BLaER1 treated with 17β-estradiol and CSF1 and Interleukin-3, amounts not matched to agents 10 nM and 100 nM (cell line): Measurements from ENCODE around the gene DOCK9.

Experiments
- H3K27ac ChIP-seq, 11 experiments: shearing (Covaris generic); formaldehyde crosslinking; 2 replicates each; pipeline ENCODE4 v1.8.1; 2022
- H3K27me3 ChIP-seq, 11 experiments: shearing (Covaris generic); formaldehyde crosslinking; 2 replicates each; pipeline ENCODE4 v1.8.1; 2022
- H3K36me3 ChIP-seq, 11 experiments: shearing (Covaris generic); formaldehyde crosslinking; 2 replicates each; pipeline ENCODE4 v1.8.1; 2022
- H3K4me1 ChIP-seq, 10 experiments: shearing (Covaris generic); formaldehyde crosslinking; 2 replicates each; pipeline ENCODE4 v1.8.1; 2022
- H3K4me2 ChIP-seq, 11 experiments: shearing (Covaris generic); formaldehyde crosslinking; 2 replicates each; pipeline ENCODE4 v1.8.1; 2022
- H3K4me3 ChIP-seq, 10 experiments: shearing (Covaris generic); formaldehyde crosslinking; 2 replicates each; pipeline ENCODE4 v1.8.1; 2022
- H3K9ac ChIP-seq, 11 experiments: shearing (Covaris generic); formaldehyde crosslinking; 2 replicates each; pipeline ENCODE4 v1.8.1; 2022
- H3K9me3 ChIP-seq, 11 experiments: shearing (Covaris generic); formaldehyde crosslinking; replicated peaks in 1 of 11; 2 replicates each; pipeline ENCODE4 v1.8.1; 2022
- H4K20me1 ChIP-seq, 11 experiments: shearing (Covaris generic); formaldehyde crosslinking; 2 replicates each; pipeline ENCODE4 v1.8.1; 2022
- Cebpa-rat ChIP-seq, 11 experiments: shearing (Covaris generic); IDR thresholded peaks; 2 replicates each; pipeline ENCODE4 v1.8.1; 2022

The DOCK9 gene

DNA sequence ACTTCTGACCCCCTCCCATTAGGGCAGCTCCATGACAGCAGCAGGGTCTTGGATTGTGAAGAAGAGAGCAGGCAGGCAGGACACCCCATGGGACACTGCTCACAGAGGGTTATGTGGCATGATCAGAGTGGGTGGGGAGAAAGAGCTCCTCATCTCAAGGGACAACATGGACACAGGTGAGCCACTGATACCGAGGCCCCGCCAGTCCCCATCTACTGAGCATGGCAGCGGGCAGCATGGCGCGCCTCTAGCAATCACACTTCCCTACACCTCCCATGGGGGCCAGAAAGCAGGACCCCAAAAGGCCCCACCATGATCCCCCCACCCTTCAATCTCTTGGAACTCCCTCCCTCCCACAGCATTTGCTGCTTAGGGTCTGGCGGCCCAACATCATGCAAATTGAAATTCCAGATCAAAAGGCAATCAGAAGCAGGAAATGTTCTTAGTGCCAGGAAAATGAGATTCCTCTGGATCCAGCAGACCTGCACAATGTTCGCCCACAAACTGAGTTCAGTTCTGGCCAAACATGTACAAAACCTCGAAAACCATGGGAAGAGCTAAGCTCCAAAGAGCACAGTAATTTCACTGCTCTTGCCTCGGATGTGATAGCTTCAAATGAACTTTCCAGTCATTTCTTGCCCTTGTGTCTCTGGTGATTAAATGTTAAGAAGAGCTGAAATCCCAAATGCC, 14.8 kb downstream of the DOCK9 start:
- H3K4me1 ChIP-seq, result peaks cover 0 to 12% (median 7%) of the 10 kb centered on the region in 10 experiments; a peak in 13 of 20 replicates
- peak overlapping the region in 6 of 11 experiments; percentile 22 to 64 (median 37); a peak in 10 of 22 replicates for H3K4me2 ChIP-seq

DNA sequence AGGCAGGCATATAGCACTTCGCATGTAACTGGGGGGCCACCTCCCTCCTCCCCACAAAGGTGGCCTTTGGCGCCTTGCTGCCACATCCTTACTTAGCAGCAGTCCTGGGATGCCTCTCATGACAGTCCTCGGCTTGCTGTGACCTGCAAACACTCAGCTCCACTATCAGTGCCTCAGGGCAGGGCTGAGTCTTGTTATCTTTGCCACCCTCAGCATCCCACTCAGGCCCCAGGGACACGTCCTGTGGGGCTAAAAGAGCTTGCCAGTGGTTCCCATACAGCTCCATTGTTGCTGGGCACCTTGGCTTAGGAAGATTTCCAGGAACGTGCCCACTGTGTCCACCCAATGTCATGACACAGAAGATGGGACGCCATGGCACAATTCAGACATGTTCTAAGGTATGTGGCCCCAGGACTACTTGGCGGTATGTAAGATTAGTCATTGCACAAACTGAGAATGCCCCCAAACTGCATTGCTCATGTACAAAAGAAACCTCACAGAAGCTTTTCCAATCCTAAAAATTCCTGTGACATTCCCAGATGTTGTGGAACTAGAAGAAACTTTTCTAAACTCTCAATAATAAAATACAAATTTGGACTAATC, 16.3 kb downstream of the DOCK9 start:
- Histone ChIP-seq H3K4me2 (no peak overlapping the region), H3K27me3 (no peaks in the 10 kb centered on the region), H4K20me1 (peaks cover 0 to 7% (median 0%) of the 10 kb centered on the region in 11 experiments; a peak in 2 of 22 replicates), H3K36me3 (no peaks in the 10 kb centered on the region), H3K27ac (no peak overlapping the region), H3K4me3 (no peak overlapping the region), H3K9me3 (no peaks in the 10 kb centered on the region), H3K9ac (no peak overlapping the region), H3K4me1 (peaks cover 0 to 12% (median 7%) of the 10 kb centered on the region in 10 experiments; a peak in 13 of 20 replicates)
- no peak for TF ChIP-seq Cebpa-rat (IDR thresholded peaks at IDR 0.05)

More for the DNA sequence above, 14.8 kb downstream of the DOCK9 start:
- Histone ChIP-seq H3K4me3 (no peak overlapping the region), H3K9me3 (no peaks in the 10 kb centered on the region), H3K9ac (no peak overlapping the region), H4K20me1 (peaks cover 0 to 7% (median 0%) of the 10 kb centered on the region in 11 experiments; a peak in 2 of 22 replicates), H3K36me3 (no peaks in the 10 kb centered on the region), H3K27me3 (no peaks in the 10 kb centered on the region), H3K27ac (no peak overlapping the region)
- TF ChIP-seq Cebpa-rat (IDR thresholded peaks at IDR 0.05), result no peak

DNA sequence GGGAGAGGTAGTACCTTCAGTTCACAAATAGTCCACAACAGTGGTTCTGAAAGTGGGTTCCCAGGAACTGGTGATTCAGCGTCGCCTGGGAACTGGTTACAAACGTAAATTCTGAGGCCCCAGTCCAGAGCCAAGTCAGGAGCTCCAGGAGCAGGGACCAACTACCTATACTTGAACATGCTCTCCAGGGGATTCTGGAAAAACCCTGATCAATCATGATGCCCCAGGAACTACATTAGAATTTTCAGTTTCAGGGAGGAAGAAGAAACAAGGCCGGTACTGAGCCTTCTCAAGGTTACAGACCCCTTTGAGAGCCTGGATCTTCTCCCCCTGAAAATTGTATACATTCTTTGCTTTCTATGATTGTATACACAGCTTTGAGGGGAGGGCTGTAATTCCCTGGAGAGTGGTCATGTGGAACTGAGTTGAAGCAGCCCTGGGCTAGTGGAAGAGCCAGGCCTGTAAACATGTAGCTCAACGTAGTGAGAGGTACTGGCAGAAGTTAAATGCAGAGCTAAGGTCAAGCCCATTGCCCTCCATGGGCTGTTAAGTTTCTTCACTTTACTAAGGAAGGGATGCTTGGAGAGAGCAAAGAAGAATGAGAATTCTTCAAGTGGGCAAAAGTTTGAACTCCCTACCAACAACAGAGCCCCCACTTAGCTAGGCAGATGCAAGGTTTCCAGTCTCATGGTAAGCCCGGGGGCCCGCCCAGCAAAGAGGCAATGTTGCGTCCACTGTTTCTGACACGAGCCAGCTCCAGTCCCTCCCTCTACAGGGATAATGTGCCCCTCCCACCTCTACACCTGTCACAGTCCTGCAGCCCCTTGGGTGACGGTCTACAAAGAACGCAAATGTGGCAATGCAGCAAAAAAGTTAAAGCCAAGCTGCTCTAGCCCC, 17.0 kb downstream of the DOCK9 start:
- no peak overlapping the region for H3K9ac ChIP-seq
- H3K27me3 ChIP-seq, result no peaks in the 10 kb centered on the region
- H4K20me1 ChIP-seq, result peaks cover 0 to 7% (median 0%) of the 10 kb centered on the region in 11 experiments; a peak in 2 of 22 replicates
- no peaks in the 10 kb centered on the region for H3K9me3 ChIP-seq
- no peak overlapping the region for H3K27ac ChIP-seq
- H3K4me3 ChIP-seq, result no peak overlapping the region
- H3K4me1 ChIP-seq, result peaks cover 0 to 12% (median 7%) of the 10 kb centered on the region in 10 experiments; a peak in 13 of 20 replicates
- H3K36me3 ChIP-seq, result no peaks in the 10 kb centered on the region
- H3K4me2 ChIP-seq, result 0 out of 22 replicates have a peak overlapping the region, but pooled peaks of 1 of the 11 experiments have one; percentile 12
- no peak for TF ChIP-seq Cebpa-rat (IDR thresholded peaks at IDR 0.05)

DNA sequence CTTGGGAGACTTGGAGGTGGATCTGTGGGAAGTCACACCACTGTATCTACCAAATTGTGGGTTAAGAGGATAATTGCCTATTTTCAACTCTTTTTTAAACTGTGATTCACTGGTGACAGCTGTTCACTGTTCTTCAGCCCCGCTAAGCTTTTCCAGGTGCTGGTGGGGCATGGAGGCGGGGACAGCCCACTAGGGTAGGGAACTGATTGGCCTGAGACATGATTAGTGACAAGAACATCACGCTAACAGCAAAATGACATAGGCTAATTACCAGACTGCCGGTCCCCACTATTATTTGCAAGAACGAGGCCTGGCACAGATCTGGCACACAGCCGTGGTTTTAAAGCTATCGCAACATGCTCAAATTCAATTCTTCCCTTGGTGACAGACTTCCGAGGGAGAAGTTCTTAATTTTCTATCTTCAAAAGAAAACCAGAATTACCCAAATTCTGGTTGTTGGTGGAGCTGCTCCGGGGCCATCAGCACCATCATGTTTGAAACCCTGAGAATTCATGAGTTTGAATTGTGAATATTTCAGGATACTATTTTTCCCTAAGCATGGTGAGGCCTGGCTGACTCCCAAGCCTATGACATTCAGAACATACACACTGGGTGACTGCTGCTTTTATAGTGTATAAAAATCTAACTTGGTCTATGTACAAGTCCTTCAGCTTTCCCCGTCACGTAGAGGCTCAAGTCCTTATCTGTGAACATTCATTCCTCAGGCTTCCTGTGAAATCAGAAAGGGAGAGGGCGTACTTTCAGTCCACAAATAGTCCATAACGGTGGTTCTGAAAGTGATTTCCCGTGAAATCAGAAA, 17.9 kb downstream of the DOCK9 start:
- no peak for TF ChIP-seq Cebpa-rat (IDR thresholded peaks at IDR 0.05)
- H3K4me3 ChIP-seq, result no peak overlapping the region
- no peak overlapping the region for H3K4me2 ChIP-seq
- no peaks in the 10 kb centered on the region for H3K36me3 ChIP-seq
- H3K4me1 ChIP-seq, result peaks cover 0 to 12% (median 7%) of the 10 kb centered on the region in 10 experiments; a peak in 13 of 20 replicates
- H3K9ac ChIP-seq, result no peak overlapping the region
- no peaks in the 10 kb centered on the region for H3K27me3 ChIP-seq
- H3K9me3 ChIP-seq, result no peaks in the 10 kb centered on the region
- H3K27ac ChIP-seq, result no peak overlapping the region
- peaks cover 0 to 7% (median 0%) of the 10 kb centered on the region in 11 experiments; a peak in 2 of 22 replicates for H4K20me1 ChIP-seq

DNA sequence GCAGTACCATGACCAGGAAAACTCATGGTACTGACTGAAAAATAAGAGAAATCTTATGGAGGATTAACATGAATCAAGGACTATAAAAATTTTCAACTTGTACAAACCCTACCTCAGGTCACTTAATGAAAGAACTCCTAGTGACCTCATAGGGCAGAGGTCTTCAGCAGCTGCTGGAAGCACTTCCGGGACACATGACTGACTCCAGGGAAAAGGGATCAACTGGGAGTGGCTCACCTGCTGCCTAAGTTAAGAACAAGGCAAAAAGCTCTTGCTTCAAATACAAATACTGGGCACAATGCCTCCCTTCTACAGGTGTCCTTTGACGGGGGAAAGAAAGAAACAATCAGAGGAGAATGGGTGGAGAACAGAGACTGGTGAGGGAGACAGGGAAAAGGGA, 18.6 kb downstream of the DOCK9 start:
- H4K20me1 ChIP-seq, result peaks cover 0 to 7% (median 0%) of the 10 kb centered on the region in 11 experiments; a peak in 2 of 22 replicates
- no peak for TF ChIP-seq Cebpa-rat (IDR thresholded peaks at IDR 0.05)
- H3K27me3 ChIP-seq, result no peaks in the 10 kb centered on the region
- no peak overlapping the region for H3K9ac ChIP-seq
- H3K4me1 ChIP-seq, result peaks cover 0 to 12% (median 7%) of the 10 kb centered on the region in 10 experiments; a peak in 13 of 20 replicates
- no peaks in the 10 kb centered on the region for H3K36me3 ChIP-seq
- H3K27ac ChIP-seq, result no peak overlapping the region
- H3K9me3 ChIP-seq, result no peaks in the 10 kb centered on the region
- no peak overlapping the region for H3K4me3 ChIP-seq
- no peak overlapping the region for H3K4me2 ChIP-seq

DNA sequence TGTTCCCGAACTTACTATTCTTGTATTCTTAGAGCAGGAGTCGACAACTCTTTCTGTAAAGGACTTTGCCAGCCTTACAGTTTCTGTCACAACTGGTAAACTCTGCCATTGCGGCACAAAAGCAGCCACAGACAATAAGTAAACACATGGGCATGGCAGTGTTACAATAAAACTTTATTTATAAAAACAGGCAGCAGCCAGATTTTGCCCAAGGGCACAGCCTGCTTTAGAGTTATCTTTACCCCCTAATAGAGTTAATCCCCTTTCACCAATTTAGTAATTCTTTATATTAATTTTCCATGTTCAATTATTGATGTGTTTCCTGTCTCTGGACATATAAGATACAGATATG, 19.4 kb downstream of the DOCK9 start:
- TF ChIP-seq Cebpa-rat (IDR thresholded peaks at IDR 0.05), result no peak
- H3K9me3 ChIP-seq, result no peaks in the 10 kb centered on the region
- peaks cover 0 to 7% (median 0%) of the 10 kb centered on the region in 11 experiments; a peak in 2 of 22 replicates for H4K20me1 ChIP-seq

DNA sequence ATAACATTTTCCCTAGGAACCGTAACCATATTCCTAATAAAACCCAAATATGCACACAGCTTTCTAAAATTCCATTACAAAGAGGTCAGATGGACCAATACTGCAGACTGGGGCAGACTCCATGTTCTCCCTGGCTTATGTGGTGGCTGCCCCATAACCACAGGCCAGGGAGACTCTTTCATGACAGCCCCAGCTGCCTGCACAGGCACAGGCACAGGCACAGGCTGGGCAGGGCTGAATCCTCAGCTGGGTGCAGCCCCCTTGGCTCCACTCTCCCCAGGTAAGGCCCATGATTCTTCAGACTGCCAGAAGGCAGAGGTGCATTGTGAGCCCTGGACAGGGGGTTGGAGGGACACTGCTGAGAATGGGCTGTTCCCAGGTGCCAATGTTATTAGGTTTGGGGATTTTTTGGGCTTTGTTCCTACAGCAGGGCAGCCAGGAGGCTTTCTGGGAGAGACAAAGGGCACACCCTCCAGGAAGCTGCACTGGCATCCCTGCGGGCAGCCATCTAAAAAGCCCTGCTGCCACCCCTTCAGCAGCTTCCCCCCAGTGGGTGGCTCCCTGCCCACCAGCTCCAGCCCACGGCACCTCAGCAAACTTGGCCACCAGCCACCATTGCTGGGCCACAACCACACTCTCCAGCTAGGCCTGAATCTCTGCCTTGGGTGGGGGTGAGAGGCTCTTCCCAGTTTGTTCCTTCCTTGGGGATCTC, 20.0 kb downstream of the DOCK9 start:
- TF ChIP-seq Cebpa-rat (IDR thresholded peaks at IDR 0.05), result no peak
- no peak overlapping the region for H3K9ac ChIP-seq
- H3K27ac ChIP-seq, result no peak overlapping the region
- no peak overlapping the region for H3K4me2 ChIP-seq
- H3K9me3 ChIP-seq, result no peaks in the 10 kb centered on the region
- H3K36me3 ChIP-seq, result no peaks in the 10 kb centered on the region
- peaks cover 0 to 6% (median under 1%) of the 10 kb centered on the region in 10 experiments; a peak in 9 of 20 replicates for H3K4me1 ChIP-seq
- peaks cover 0 to 7% (median 0%) of the 10 kb centered on the region in 11 experiments; a peak in 2 of 22 replicates for H4K20me1 ChIP-seq
- H3K4me3 ChIP-seq, result no peak overlapping the region
- H3K27me3 ChIP-seq, result no peaks in the 10 kb centered on the region

More for the DNA sequence above, 19.4 kb downstream of the DOCK9 start:
- no peak overlapping the region for H3K4me3 ChIP-seq
- no peak overlapping the region for H3K4me2 ChIP-seq
- H3K9ac ChIP-seq, result no peak overlapping the region
- no peaks in the 10 kb centered on the region for H3K27me3 ChIP-seq
- no peaks in the 10 kb centered on the region for H3K36me3 ChIP-seq
- peaks cover 0 to 7% (median 5%) of the 10 kb centered on the region in 10 experiments; a peak in 12 of 20 replicates for H3K4me1 ChIP-seq
- H3K27ac ChIP-seq, result no peak overlapping the region

DNA sequence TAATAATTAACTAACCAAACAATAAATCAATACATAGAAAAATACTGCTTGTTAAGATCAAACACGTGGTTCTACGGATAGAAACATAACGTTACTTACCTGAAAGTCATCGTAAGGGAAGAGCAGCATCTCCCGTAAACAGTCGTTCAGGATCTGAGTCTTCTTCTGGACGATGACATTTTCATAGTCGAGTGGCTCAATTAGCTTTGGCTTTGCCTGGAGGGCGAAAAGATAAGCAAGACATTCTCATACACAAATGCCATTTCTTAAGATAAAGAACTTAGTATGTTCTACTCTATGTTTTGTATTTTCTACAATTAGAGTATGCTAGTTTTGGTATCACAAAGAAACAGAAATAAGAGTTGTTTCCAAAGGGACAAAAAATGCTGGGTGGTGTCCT, 22.5 kb downstream of the DOCK9 start:
- Histone ChIP-seq H3K27ac (no peak overlapping the region), H3K27me3 (no peaks in the 10 kb centered on the region), H3K9ac (no peak overlapping the region), H3K9me3 (no peaks in the 10 kb centered on the region), H3K4me2 (no peak overlapping the region), H4K20me1 (peaks cover 0 to 7% (median 0%) of the 10 kb centered on the region in 11 experiments; a peak in 1 of 22 replicates), H3K4me1 (no peaks in the 10 kb centered on the region), H3K4me3 (no peak overlapping the region), H3K36me3 (no peaks in the 10 kb centered on the region)
- no peak for TF ChIP-seq Cebpa-rat (IDR thresholded peaks at IDR 0.05)
